ENCODE data around the gene NDC80. TPM values are rescaled to one million over a fixed set of nuclear protein-coding genes. Genes with fewer than 3 reads are reported as not detected.

The NDC80 gene
- total RNA-seq, 2 experiments from 2014 or later = 81.3 to 82.2 TPM

GRCh38 chr18:2588666-2589344, 17.4 kb downstream of the NDC80 start:
- Mint-ChIP-seq H3K27me3 (no peaks in the 10 kb centered on the region), H3K27ac (peak overlapping the region; percentile 94), H3K4me3 (peak overlapping the region; percentile 53), H3K9me3 (peaks cover 2% of the 10 kb centered on the region), H3K36me3 (ENCODE audit: low read depth) (peaks cover 67% of the 10 kb centered on the region), H3K4me1 (ENCODE audit: low read depth) (peaks cover 52% of the 10 kb centered on the region)
- ChIA-PET POLR2A (interaction anchor here (1.0 to 4.1 kb wide), 5 partner anchors 8 to 71 kb away, joined by 3 to 22 read pairs (median 5); partner anchors contain the start of genes METTL4, NDC80 and SMCHD1), CTCF (interaction anchor here (0.7 to 4.2 kb wide), 5 partner anchors 11 to 92 kb away, joined by 3 to 14 read pairs (median 4); partner anchors contain the start of gene SMCHD1)
- ATAC-seq (no peak), DNase-seq (no peak)
- no peak for TF ChIP-seq CTCF (IDR thresholded peaks at IDR 0.05)
- intact Hi-C loops (cut with micrococcal nuclease) = no loop called here

GRCh38 chr18:2589345-2590068, 18.1 kb downstream of the NDC80 start:
- TF ChIP-seq CTCF (IDR thresholded peaks at IDR 0.05) = no peak
- DNase-seq (no peak), ATAC-seq (peak; percentile 81)
- CTCF ChIA-PET = interaction anchor here (0.7 to 4.2 kb wide), 6 partner anchors 10 to 91 kb away, joined by 3 to 14 read pairs (median 4); partner anchors contain the start of gene SMCHD1
- H3K27me3 Mint-ChIP-seq = no peaks in the 10 kb centered on the region
- intact Hi-C loops (cut with micrococcal nuclease) = no loop called here
- H3K4me3 Mint-ChIP-seq = peak overlapping the region; percentile 53
- POLR2A ChIA-PET = interaction anchor here (1.0 to 4.1 kb wide), 5 partner anchors 9 to 71 kb away, joined by 3 to 22 read pairs (median 5); partner anchors contain the start of genes METTL4, NDC80 and SMCHD1
- H3K36me3 Mint-ChIP-seq (ENCODE audit: low read depth) = peaks cover 74% of the 10 kb centered on the region
- peaks cover 56% of the 10 kb centered on the region for H3K4me1 Mint-ChIP-seq (ENCODE audit: low read depth)
- peak overlapping the region; percentile 94 for H3K27ac Mint-ChIP-seq
- peaks cover 2% of the 10 kb centered on the region for H3K9me3 Mint-ChIP-seq

DNA sequence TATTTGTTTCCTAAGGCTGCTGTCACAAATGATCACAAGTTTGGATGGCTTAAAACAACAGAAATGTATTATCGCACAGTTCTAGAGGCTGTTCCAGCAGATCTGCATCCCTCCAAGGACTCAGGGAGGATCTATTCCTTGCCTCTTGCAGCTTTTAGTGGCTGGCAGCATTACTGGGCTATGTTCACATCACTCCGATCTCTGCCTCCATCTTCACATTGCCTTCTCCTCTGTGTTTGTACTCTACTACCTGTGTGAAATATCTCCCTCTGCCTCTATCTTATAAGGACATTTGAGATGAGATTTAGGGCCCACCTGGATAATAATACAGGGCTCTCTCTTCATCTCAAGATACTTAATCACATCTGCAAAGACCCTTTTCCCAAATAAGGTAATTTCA, 18.9 kb downstream of the NDC80 start:
- ATAC-seq (no peak), DNase-seq (no peak)
- Mint-ChIP-seq H3K36me3 (ENCODE audit: low read depth) (peaks cover 74% of the 10 kb centered on the region), H3K27me3 (no peaks in the 10 kb centered on the region), H3K4me1 (ENCODE audit: low read depth) (peaks cover 62% of the 10 kb centered on the region), H3K27ac (peak overlapping the region; percentile 92), H3K4me3 (peak overlapping the region; percentile 38), H3K9me3 (peaks cover 2% of the 10 kb centered on the region)
- ChIA-PET CTCF (interaction anchor here (1.3 to 4.2 kb wide), 2 partner anchors 16 to 66 kb away, joined by 3 to 14 read pairs; no protein-coding TSS in a partner anchor), POLR2A (interaction anchor here (1.1 to 4.1 kb wide), 3 partner anchors 18 to 70 kb away, joined by 3 to 22 read pairs (median 21); partner anchors contain the start of genes METTL4, NDC80 and SMCHD1)
- intact Hi-C loops (cut with micrococcal nuclease) = no loop called here
- no peak for TF ChIP-seq CTCF (IDR thresholded peaks at IDR 0.05)

DNA sequence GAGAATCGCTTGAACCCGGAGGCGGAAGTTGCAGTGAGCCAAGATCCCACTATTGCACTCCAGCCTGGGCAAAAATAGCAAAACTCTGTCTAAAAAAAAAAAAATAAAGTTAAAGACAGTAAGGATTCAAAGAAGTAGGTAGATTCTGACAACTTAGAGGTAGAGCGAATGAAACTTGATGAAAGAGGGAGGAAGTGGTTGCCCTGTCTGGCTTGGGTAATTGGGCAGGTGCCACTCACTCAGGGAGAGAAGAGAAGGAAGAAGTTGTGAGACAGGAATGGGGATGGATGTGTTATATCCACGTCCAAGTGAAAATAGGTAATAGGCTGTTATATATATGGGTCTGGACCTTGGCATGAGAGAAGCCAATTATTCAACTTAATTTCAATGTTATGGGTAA, 26.3 kb downstream of the NDC80 start:
- CTCF ChIA-PET = no interaction called here
- H3K4me1 Mint-ChIP-seq (ENCODE audit: low read depth) = peaks cover 37% of the 10 kb centered on the region
- no peaks in the 10 kb centered on the region for H3K27me3 Mint-ChIP-seq
- peaks cover 3% of the 10 kb centered on the region for H3K9me3 Mint-ChIP-seq
- POLR2A ChIA-PET = no interaction called here
- no peak overlapping the region for H3K27ac Mint-ChIP-seq
- peaks cover 60% of the 10 kb centered on the region for H3K36me3 Mint-ChIP-seq (ENCODE audit: low read depth)
- ATAC-seq (no peak), DNase-seq (no peak)
- intact Hi-C loops (cut with micrococcal nuclease) = no loop called here
- H3K4me3 Mint-ChIP-seq = no peak overlapping the region
- TF ChIP-seq CTCF (IDR thresholded peaks at IDR 0.05) = no peak

Measured in activated CD8-positive, alpha-beta T cell treated with anti-CD3 and anti-CD28 coated beads for 36 hours (primary cell).